ENCODE data around the gene SORCS3. TPM values are rescaled to one million over a fixed set of nuclear protein-coding genes. Genes with fewer than 3 reads are reported as not detected.

SORCS3 gene
- polyA plus RNA-seq, 6 donors from 2014 or later: not detected

GRCh38 chr10:104931612-104932134, 290.6 kb downstream of the SORCS3 start:
- no peak overlapping the region for H3K4me3 Mint-ChIP-seq

GRCh38 chr10:104935656-104936055, 294.6 kb downstream of the SORCS3 start:
- Mint-ChIP-seq H3K27ac (no peak overlapping the region), H3K4me1 (no peaks in the 10 kb centered on the region), H3K9me3 (peaks cover 0 to 7% (median 0%) of the 10 kb centered on the region in 7 donors), H3K4me3 (no peak overlapping the region), H3K27me3 (peaks cover 0 to 8% (median 0%) of the 10 kb centered on the region in 3 donors), H3K36me3 (no peaks in the 10 kb centered on the region)
- no peak for DNase-seq
- ATAC-seq (ENCODE audit: low read depth in 2 of 2): no peak

More at GRCh38 chr10:104931612-104932134, 290.6 kb downstream of the SORCS3 start:
- Mint-ChIP-seq H3K4me1 (no peaks in the 10 kb centered on the region), H3K9me3 (peaks cover 0 to 4% (median 0%) of the 10 kb centered on the region in 7 donors), H3K36me3 (no peaks in the 10 kb centered on the region), H3K27me3 (peaks cover 0 to 8% (median 0%) of the 10 kb centered on the region in 3 donors), H3K27ac (no peak overlapping the region)
- DNase-seq (no peak), ATAC-seq (ENCODE audit: low read depth in 2 of 2) (no peak)

- Mint-ChIP-seq H3K4me1 (no peaks in the 10 kb centered on the region), H3K27ac (no peak overlapping the region), H3K27me3 (no peaks in the 10 kb centered on the region), H3K4me3 (no peak overlapping the region), H3K36me3 (no peaks in the 10 kb centered on the region), H3K9me3 (peaks cover 0 to 11% (median 0%) of the 10 kb centered on the region in 7 donors)
- no peak for DNase-seq
- no peak for ATAC-seq (ENCODE audit: low read depth in 2 of 2)
These were observed 296.5 kb downstream of the SORCS3 start for GRCh38 chr10:104937567-104937966.

DNA sequence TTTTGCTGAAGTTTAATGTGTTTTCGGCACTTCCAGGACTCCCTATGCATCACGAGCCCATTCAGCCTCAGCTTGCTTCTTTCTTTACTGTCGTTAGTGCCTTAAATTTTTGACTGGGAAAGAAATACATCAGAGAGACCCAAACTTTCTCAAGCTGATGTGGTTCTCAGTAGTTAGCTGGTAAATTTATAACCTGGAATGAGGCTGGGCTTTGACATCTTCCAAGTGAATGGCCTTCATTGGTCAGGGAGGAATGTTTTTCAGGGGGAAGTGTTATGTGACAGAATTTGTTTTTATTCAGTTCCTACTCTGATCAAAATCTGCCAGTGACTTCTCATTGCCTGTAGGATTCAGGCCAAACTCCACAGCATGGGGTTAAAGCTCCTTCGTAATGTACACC, 296.9 kb downstream of the SORCS3 start:
- ATAC-seq (ENCODE audit: low read depth in 2 of 2) (no peak), DNase-seq (no peak)
- peaks cover 0 to 11% (median 0%) of the 10 kb centered on the region in 7 donors for H3K9me3 Mint-ChIP-seq
- H3K36me3 Mint-ChIP-seq: no peaks in the 10 kb centered on the region
- no peaks in the 10 kb centered on the region for H3K27me3 Mint-ChIP-seq
- H3K4me3 Mint-ChIP-seq: no peak overlapping the region
- no peak overlapping the region for H3K27ac Mint-ChIP-seq
- H3K4me1 Mint-ChIP-seq: no peaks in the 10 kb centered on the region

- no peak for DNase-seq
- H3K27me3 Mint-ChIP-seq: no peaks in the 10 kb centered on the region
- H3K36me3 Mint-ChIP-seq: no peaks in the 10 kb centered on the region
- H3K4me1 Mint-ChIP-seq: no peaks in the 10 kb centered on the region
- no peak overlapping the region for H3K27ac Mint-ChIP-seq
- no peak for ATAC-seq (ENCODE audit: low read depth in 2 of 2)
- no peak overlapping the region for H3K4me3 Mint-ChIP-seq
- peaks cover 0 to 8% (median 2%) of the 10 kb centered on the region in 7 donors for H3K9me3 Mint-ChIP-seq
These were observed 300.6 kb downstream of the SORCS3 start for GRCh38 chr10:104941662-104942061.

DNA sequence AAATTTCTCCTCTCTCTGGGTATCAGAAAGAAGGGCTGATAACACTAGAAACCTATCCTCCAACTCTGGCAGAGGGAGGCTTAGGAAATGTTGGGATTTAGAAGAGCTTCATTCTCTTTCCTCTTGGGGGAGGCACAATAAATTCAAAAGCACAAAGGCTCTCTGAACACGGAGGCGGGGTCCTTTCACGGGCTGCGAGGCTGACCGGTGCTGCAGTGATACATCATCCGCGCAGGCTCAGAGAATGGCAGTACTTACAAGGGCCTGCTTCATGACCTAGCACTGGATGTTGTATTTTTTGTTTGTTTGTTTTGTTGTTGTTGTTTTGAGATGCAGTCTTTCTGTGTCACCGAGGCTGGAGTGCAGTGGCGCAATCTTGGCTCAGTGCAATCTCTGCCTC, 306.2 kb downstream of the SORCS3 start:
- no peaks in the 10 kb centered on the region for H3K4me1 Mint-ChIP-seq
- no peaks in the 10 kb centered on the region for H3K36me3 Mint-ChIP-seq
- no peak overlapping the region for H3K27ac Mint-ChIP-seq
- H3K9me3 Mint-ChIP-seq: peaks cover 0 to 3% (median 0%) of the 10 kb centered on the region in 7 donors
- H3K27me3 Mint-ChIP-seq: no peaks in the 10 kb centered on the region
- ATAC-seq (ENCODE audit: low read depth in 2 of 2): no peak
- DNase-seq: no peak
- no peak overlapping the region for H3K4me3 Mint-ChIP-seq

DNA sequence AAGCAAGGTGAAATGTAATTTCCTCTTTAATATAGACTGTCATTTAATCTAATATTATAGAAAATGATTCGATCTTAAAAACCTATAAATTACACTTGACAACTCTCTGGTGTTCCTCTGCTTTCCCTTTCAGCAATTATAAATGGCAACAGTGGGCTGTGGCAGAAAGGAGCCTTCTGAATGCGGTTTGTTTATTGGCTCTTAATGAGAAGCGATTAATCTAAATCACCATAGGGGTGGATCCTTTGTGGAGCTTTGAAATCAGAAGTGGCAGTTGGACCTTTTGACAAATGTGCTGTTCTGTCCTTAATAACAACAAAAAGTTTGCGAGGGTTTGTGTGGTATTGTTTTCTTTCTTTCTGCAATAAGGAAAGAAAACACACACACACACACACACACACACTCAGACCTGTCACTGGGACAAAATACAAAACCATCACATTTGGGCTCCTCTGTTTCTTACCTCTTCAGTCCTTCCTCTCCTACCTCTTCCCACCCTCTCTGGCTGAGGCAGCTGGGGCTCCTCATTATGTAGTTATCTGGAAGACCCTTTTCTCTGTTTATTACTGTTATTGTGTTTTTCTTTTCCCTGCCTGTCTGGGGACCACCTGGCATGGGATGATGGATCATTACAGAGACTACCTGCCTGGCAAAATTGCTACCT, 316.2 kb downstream of the SORCS3 start:
- no peaks in the 10 kb centered on the region for H3K36me3 Mint-ChIP-seq
- H3K9me3 Mint-ChIP-seq: peaks cover 0 to 14% (median 9%) of the 10 kb centered on the region in 7 donors
- no peaks in the 10 kb centered on the region for H3K4me1 Mint-ChIP-seq
- no peaks in the 10 kb centered on the region for H3K27me3 Mint-ChIP-seq
- no peak overlapping the region for H3K27ac Mint-ChIP-seq
- ATAC-seq (ENCODE audit: low read depth in 2 of 2) (no peak), DNase-seq (no peak)
- no peak overlapping the region for H3K4me3 Mint-ChIP-seq

- no peak overlapping the region for H3K27ac Mint-ChIP-seq
- DNase-seq (no peak), ATAC-seq (ENCODE audit: low read depth in 2 of 2) (no peak)
- no peaks in the 10 kb centered on the region for H3K27me3 Mint-ChIP-seq
- H3K36me3 Mint-ChIP-seq: no peaks in the 10 kb centered on the region
- H3K4me3 Mint-ChIP-seq: no peak overlapping the region
- peaks cover 4 to 31% (median 11%) of the 10 kb centered on the region in 7 donors for H3K9me3 Mint-ChIP-seq
- no peaks in the 10 kb centered on the region for H3K4me1 Mint-ChIP-seq
These were observed 325.6 kb downstream of the SORCS3 start for GRCh38 chr10:104966563-104967297.

DNA sequence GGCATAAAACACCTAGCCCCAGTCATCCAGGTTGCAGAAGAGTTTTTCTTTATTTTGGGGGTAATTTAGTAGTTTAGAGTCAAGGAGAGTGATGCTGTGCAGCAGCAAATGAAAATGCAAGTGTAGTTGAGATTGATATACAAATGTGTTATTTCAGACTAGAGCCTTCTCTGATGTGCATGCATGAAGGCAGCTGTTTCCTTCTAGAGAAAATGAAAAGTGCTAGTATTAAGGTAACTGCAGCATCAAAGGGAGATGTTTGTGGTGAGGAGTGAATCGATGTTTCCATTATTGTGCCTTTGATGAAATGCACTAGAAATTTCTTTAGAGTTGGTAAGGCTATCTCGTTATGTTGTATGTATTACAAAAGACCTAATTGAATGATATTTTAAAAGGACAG, 339.3 kb downstream of the SORCS3 start:
- Mint-ChIP-seq H3K36me3 (no peaks in the 10 kb centered on the region), H3K4me3 (no peak overlapping the region), H3K9me3 (peaks cover 0 to 11% (median 4%) of the 10 kb centered on the region in 7 donors), H3K27ac (no peak overlapping the region), H3K27me3 (no peaks in the 10 kb centered on the region), H3K4me1 (no peaks in the 10 kb centered on the region)
- ATAC-seq (ENCODE audit: low read depth in 2 of 2) (no peak), DNase-seq (no peak)

GRCh38 chr10:104981995-104982394, 340.9 kb downstream of the SORCS3 start:
- Mint-ChIP-seq H3K4me3 (no peak overlapping the region), H3K27ac (no peak overlapping the region)

GRCh38 chr10:104988686-104989085, 347.6 kb downstream of the SORCS3 start:
- DNase-seq (no peak), ATAC-seq (ENCODE audit: low read depth in 2 of 2) (no peak)
- Mint-ChIP-seq H3K27ac (no peak overlapping the region), H3K27me3 (no peaks in the 10 kb centered on the region), H3K4me1 (no peaks in the 10 kb centered on the region), H3K9me3 (peaks cover 0 to 16% (median 3%) of the 10 kb centered on the region in 7 donors), H3K36me3 (no peaks in the 10 kb centered on the region), H3K4me3 (no peak overlapping the region)

More at GRCh38 chr10:104981995-104982394, 340.9 kb downstream of the SORCS3 start:
- H3K4me1 Mint-ChIP-seq: no peaks in the 10 kb centered on the region
- DNase-seq: no peak
- no peak for ATAC-seq (ENCODE audit: low read depth in 2 of 2)
- H3K9me3 Mint-ChIP-seq: peaks cover 3 to 12% (median 5%) of the 10 kb centered on the region in 7 donors
- no peaks in the 10 kb centered on the region for H3K27me3 Mint-ChIP-seq
- no peaks in the 10 kb centered on the region for H3K36me3 Mint-ChIP-seq

GRCh38 chr10:104989880-104990279, 348.8 kb downstream of the SORCS3 start:
- no peak for ATAC-seq (ENCODE audit: low read depth in 2 of 2)
- Mint-ChIP-seq H3K9me3 (peaks cover 0 to 16% (median 3%) of the 10 kb centered on the region in 7 donors), H3K36me3 (no peaks in the 10 kb centered on the region), H3K27ac (no peak overlapping the region), H3K4me3 (no peak overlapping the region), H3K27me3 (no peaks in the 10 kb centered on the region), H3K4me1 (no peaks in the 10 kb centered on the region)
- no peak for DNase-seq

DNA sequence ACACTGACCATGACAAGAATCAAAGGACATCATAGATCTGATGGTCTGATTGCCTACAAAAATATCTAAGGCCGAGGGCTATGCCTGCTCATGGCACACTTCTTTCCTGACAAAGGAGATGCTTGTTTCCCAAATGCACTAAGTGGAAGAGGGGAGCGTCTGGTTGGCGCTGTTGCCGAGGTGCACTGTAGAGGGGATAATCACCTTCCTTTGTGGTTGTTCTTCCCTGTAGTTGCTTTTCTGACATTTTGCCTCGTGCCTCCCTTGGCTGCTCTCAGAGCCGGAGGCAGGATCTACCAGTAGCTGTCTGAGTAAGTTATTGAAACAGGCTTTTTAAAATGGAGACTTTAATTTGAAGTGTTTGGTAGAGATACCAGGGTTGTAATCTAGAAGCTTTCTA, 352.0 kb downstream of the SORCS3 start:
- Mint-ChIP-seq H3K27me3 (no peaks in the 10 kb centered on the region), H3K27ac (no peak overlapping the region), H3K9me3 (peaks cover 0 to 4% (median 0%) of the 10 kb centered on the region in 7 donors), H3K4me3 (no peak overlapping the region), H3K36me3 (no peaks in the 10 kb centered on the region), H3K4me1 (no peaks in the 10 kb centered on the region)
- ATAC-seq (ENCODE audit: low read depth in 2 of 2): no peak
- DNase-seq: no peak

DNA sequence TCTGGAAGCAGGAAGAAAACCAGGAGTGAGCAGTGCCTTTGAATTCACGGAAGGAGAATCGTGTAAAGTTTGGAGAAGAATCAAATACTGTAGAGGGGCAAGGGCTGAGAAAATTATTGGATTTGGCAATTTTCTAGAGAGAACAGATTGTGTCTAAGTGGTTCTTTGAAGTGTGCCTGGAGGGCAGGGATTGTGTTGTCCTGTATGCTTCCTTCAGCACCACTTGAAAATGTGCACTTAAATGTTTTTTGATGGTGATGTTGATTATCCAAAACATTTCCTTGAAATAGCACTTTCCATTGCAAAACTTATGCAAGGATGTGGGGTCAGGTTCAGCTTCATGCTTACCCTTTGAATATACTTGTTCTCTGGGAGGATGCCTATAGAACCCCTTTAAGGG, 360.2 kb downstream of the SORCS3 start:
- Mint-ChIP-seq H3K27me3 (no peaks in the 10 kb centered on the region), H3K27ac (no peak overlapping the region), H3K4me1 (no peaks in the 10 kb centered on the region), H3K9me3 (peaks cover 0 to 6% (median 0%) of the 10 kb centered on the region in 7 donors), H3K4me3 (no peak overlapping the region), H3K36me3 (no peaks in the 10 kb centered on the region)
- ATAC-seq (ENCODE audit: low read depth in 2 of 2): no peak
- DNase-seq: no peak
